ENCODE data around the gene USP17L12.
"Not testable (repeated sequence)": the region's sequence is repeated elsewhere in the genome, so short reads cannot be mapped to it uniquely, and the experiment has no call there.

USP17L12 gene

GRCh38 chr4:9219852-9220251 lies at the start of gene USP17L12:
TSS of gene USP17L12 (plus strand) at chr4:9220152. CDS start at chr4:9220152, 0 bp downstream.
- DNase-seq, result not testable (repeated sequence)

GRCh38 chr4:9210357-9210756 lies 9.6 kb upstream of the USP17L12 start, which contains the start of gene USP17L10:
TSS of gene USP17L10 (plus strand) at chr4:9210657. CDS start at chr4:9210657, 0 bp downstream.
- not testable (repeated sequence) for DNase-seq

- DNase-seq, result not testable (repeated sequence)
These were observed 5.3 kb upstream of the USP17L12 start for GRCh38 chr4:9214701-9215100.

- DNase-seq, result not testable (repeated sequence)
These were observed 4.8 kb upstream of the USP17L12 start, which contains the start of gene USP17L11 for GRCh38 chr4:9215105-9215504. TSS of gene USP17L11 (plus strand) at chr4:9215405. CDS start at chr4:9215405, 0 bp downstream.

GRCh38 chr4:9224596-9224995 lies 4.6 kb downstream of the USP17L12 start, which contains the start of gene USP17L13:
TSS of gene USP17L13 (plus strand) at chr4:9224896. CDS start at chr4:9224896, 0 bp downstream.
- DNase-seq, result not testable (repeated sequence)

GRCh38 chr4:9230249-9230648 lies 10.3 kb downstream of the USP17L12 start:
- not testable (repeated sequence) for DNase-seq

- not testable (repeated sequence) for DNase-seq
These were observed 14.1 kb downstream of the USP17L12 start, which contains the start of gene USP17L15 for GRCh38 chr4:9234085-9234484. TSS of gene USP17L15 (plus strand) at chr4:9234385. CDS start at chr4:9234385, 0 bp downstream.

GRCh38 chr4:9238461-9238860 lies 18.5 kb downstream of the USP17L12 start:
- DNase-seq, result not testable (repeated sequence)

- not testable (repeated sequence) for DNase-seq
These were observed 23.6 kb downstream of the USP17L12 start, which contains the start of gene USP17L17 for GRCh38 chr4:9243579-9243978. TSS of gene USP17L17 (plus strand) at chr4:9243879. CDS start at chr4:9243879, 0 bp downstream.

- not testable (repeated sequence) for DNase-seq
These were observed 28.2 kb downstream of the USP17L12 start, which contains the start of gene USP17L18 for GRCh38 chr4:9247953-9248680. TSS of gene USP17L18 (plus strand) at chr4:9248630. CDS start at chr4:9248630, 0 bp downstream.

GRCh38 chr4:9253078-9253477 lies 33.1 kb downstream of the USP17L12 start, which contains the start of gene USP17L19:
TSS of gene USP17L19 (plus strand) at chr4:9253378. CDS start at chr4:9253378, 0 bp downstream.
- DNase-seq, result not testable (repeated sequence)

- DNase-seq, result not testable (repeated sequence)
These were observed 37.9 kb downstream of the USP17L12 start, which contains the start of gene USP17L20 for GRCh38 chr4:9257824-9258223. TSS of gene USP17L20 (plus strand) at chr4:9258124. CDS start at chr4:9258124, 0 bp downstream.

- not testable (repeated sequence) for DNase-seq
These were observed 42.6 kb downstream of the USP17L12 start, which contains the start of gene USP17L21 for GRCh38 chr4:9262572-9262971. TSS of gene USP17L21 (plus strand) at chr4:9262872. CDS start at chr4:9262872, 0 bp downstream.

- not testable (repeated sequence) for DNase-seq
These were observed 47.4 kb downstream of the USP17L12 start, which contains the start of gene USP17L22 for GRCh38 chr4:9267319-9267718. TSS of gene USP17L22 (plus strand) at chr4:9267619. CDS start at chr4:9267619, 0 bp downstream.

Measured in 8988T (cell line).